SK-N-SH treated with all-trans-retinoic acid at 6 μM for 48 hours (cell line): ENCODE data around the gene SORCS2.

Experiments used
- CREB5 ChIP-seq: fragments of 250-450 bp; sonication (Bioruptor Pico); IDR thresholded peaks from 2 replicates; pipeline ENCODE4 v1.5.1; 2020; ENCODE audit warnings: low read depth, mild to moderate bottlenecking, moderate library complexity
- CSDC2 ChIP-seq: fragments of 250-450 bp; sonication (Bioruptor Pico); IDR thresholded peaks from 2 replicates; pipeline ENCODE4 v1.5.0; 2020; ENCODE audit warnings: mild to moderate bottlenecking, moderate library complexity
- ESRRG ChIP-seq: fragments of 250-450 bp; sonication (Bioruptor Pico); IDR thresholded peaks from 2 replicates; pipeline ENCODE4 v1.6.1; 2021; ENCODE audit warnings: mild to moderate bottlenecking
- PPARA ChIP-seq: fragments of 250-450 bp; sonication (Bioruptor Pico); IDR thresholded peaks from 2 replicates; pipeline ENCODE4 v1.5.0; 2020; ENCODE audit warnings: mild to moderate bottlenecking, borderline replicate concordance
- TSHZ2 ChIP-seq: fragments of 250-450 bp; sonication (Bioruptor Pico); IDR thresholded peaks from 2 replicates; pipeline ENCODE4 v1.5.0; 2020; ENCODE audit warnings: mild to moderate bottlenecking, moderate library complexity
- ZFP3 ChIP-seq: fragments of 250-450 bp; sonication (Bioruptor Pico); IDR thresholded peaks from 2 replicates; pipeline ENCODE4 v1.5.0; 2020; ENCODE audit warnings: mild to moderate bottlenecking, moderate library complexity

- TF ChIP-seq PPARA (CRISPR knock-in tag) (no peak), ESRRG (CRISPR knock-in tag) (no peak), CSDC2 (CRISPR knock-in tag) (no peak), ZFP3 (CRISPR knock-in tag) (no peak), CREB5 (CRISPR knock-in tag) (no peak), TSHZ2 (no peak)
Observed at GRCh38 chr4:7282786-7283440, 90.6 kb downstream of the SORCS2 start.
